Astrocyte of the spinal cord (primary cell): ENCODE measurements around the gene PAK5.

Experiments
- DNase-seq: peaks from one replicate; pipeline ENCODE4 v3.0.0; 2011; ENCODE audit warnings: low read depth, low spot score
- H3K4me3 ChIP-seq: 2 replicates; pipeline ENCODE4 v1.5.1; 2011; ENCODE audit warnings: low read depth, mild to moderate bottlenecking, low read length, moderate library complexity
- in situ Hi-C: cut with HindIII; loops from 2 replicates; pipeline ENCODE4 v1.10.0; 2017; ENCODE audit warnings: low sequenced_read_pairs
- TF ChIP-seq, protein P1 (sequence below): IDR thresholded peaks from 2 replicates; pipeline ENCODE4 v1.5.1; 2012; ENCODE audit warnings: low read depth, mild to moderate bottlenecking, low read length, inconsistent platforms

Gene PAK5

DNA sequence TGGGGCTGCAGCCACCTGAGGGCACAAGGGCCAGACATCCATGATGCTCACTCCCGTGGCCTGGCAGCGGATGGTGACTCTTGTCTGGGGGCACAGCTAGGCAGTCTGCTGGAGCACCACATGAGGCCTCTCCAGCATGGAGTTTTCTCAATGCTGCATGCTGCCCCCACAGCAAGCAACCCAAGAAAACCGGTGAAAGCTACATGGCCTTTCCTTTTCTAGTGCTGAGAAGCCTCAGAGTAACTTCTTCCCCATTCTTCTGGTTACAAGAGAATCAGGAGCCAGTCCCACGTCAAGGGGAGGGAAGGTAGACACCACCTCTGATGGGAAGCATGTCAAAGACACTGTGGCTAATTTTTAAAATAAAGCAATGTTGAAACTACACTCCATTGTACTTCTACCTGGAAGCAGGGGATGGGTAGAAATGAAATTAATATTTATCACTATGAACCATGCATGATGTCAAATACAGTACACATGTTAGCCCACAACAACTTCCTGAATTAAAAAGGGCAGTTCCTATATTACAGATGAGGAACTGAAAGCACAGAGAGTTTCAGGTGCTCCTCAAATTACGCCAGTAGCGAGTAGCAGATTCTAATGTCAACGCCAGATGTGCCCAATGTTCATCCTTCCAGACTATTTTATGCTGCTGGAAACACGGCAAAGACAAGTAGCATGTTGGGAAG, 223.0 kb downstream of the PAK5 start:
- TF ChIP-seq, protein P1, sequence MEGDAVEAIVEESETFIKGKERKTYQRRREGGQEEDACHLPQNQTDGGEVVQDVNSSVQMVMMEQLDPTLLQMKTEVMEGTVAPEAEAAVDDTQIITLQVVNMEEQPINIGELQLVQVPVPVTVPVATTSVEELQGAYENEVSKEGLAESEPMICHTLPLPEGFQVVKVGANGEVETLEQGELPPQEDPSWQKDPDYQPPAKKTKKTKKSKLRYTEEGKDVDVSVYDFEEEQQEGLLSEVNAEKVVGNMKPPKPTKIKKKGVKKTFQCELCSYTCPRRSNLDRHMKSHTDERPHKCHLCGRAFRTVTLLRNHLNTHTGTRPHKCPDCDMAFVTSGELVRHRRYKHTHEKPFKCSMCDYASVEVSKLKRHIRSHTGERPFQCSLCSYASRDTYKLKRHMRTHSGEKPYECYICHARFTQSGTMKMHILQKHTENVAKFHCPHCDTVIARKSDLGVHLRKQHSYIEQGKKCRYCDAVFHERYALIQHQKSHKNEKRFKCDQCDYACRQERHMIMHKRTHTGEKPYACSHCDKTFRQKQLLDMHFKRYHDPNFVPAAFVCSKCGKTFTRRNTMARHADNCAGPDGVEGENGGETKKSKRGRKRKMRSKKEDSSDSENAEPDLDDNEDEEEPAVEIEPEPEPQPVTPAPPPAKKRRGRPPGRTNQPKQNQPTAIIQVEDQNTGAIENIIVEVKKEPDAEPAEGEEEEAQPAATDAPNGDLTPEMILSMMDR = no peak
- H3K4me3 ChIP-seq = no peak overlapping the region
- no peak for DNase-seq
- in situ Hi-C loops = no loop called here

DNA sequence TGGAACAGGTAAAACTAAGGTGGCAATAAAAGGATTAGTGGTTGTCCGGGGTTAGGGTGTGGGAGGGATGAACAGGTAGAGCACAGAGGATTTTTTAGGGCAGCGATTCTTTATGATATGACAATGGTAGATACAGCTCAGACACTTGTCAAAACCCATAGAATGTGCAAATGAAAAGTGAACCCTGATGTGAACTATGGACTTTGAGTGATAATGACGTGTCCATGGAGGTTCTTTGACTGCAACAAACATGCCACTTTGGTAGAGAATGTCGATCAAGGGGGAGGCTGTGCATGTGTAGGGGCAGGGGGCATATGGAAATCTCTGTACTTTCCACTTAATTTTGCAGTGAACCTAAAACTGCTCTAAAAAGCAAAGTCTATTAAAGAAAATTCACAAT, 223.8 kb downstream of the PAK5 start:
- H3K4me3 ChIP-seq = no peak overlapping the region
- in situ Hi-C loops = no loop called here
- TF ChIP-seq, protein P1 = no peak
- no peak for DNase-seq

DNA sequence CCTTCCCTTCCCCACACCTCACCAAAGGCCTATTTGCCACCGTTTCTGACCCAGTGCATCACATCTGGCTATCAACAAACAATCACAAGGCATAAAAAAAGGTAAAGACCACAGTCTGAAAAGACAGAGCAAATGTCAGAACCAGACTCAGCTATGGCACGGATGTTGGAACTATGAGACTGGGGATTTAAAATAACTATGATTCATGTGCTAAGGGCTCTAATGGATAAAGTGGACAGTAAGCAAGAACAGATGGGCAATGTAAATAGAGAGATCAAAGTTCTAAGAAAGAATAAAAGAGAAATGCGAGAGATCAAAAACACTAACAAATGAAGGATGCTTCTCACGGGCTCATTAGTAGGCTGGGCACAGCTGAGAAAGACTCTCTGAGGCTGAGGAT, 225.0 kb downstream of the PAK5 start:
- H3K4me3 ChIP-seq = no peak overlapping the region
- in situ Hi-C loops = no loop called here
- no peak for DNase-seq
- TF ChIP-seq, protein P1 = no peak

DNA sequence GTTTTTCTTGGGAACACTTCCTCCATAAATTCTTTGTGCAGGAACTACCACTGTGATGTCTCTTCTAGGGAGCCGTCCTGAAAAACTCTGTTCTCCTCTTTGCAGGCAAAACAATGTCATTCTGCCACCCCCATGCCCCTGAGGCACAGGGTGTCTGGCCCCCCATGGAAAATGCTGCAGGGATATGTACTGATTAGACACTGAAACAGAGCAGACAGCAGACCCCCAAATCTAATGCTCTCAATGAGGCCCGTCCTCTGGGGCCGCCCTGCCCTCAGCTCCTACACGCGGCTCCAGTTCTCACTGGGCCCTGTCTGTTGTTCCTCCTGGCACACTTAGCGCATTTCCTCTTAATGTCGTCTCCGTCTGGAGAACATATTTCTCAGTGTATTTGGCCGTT, 227.0 kb downstream of the PAK5 start:
- no peak overlapping the region for H3K4me3 ChIP-seq
- in situ Hi-C loops = no loop called here
- DNase-seq = no peak
- TF ChIP-seq, protein P1 = no peak

DNA sequence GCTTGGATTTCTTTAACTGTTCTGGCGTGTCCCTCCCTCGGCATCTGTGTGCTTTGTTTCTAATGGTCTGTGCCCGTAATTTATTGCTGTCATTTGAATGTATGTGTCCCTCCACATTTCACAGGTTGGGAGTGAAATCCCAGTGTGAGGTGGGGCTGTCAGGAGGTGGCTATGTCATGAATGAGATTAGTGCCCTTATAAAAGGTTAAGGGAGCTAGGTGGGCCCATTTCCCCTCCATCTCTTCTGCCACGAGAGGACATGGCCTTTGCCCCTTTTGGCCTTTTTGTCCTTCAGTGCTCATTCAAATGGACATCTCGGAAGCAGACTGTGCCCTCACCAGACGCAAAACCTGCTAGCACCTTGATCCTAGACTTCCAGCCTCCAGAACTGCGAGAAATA, 228.2 kb downstream of the PAK5 start:
- no peak overlapping the region for H3K4me3 ChIP-seq
- in situ Hi-C loops = no loop called here
- DNase-seq = no peak
- TF ChIP-seq, protein P1 = no peak

DNA sequence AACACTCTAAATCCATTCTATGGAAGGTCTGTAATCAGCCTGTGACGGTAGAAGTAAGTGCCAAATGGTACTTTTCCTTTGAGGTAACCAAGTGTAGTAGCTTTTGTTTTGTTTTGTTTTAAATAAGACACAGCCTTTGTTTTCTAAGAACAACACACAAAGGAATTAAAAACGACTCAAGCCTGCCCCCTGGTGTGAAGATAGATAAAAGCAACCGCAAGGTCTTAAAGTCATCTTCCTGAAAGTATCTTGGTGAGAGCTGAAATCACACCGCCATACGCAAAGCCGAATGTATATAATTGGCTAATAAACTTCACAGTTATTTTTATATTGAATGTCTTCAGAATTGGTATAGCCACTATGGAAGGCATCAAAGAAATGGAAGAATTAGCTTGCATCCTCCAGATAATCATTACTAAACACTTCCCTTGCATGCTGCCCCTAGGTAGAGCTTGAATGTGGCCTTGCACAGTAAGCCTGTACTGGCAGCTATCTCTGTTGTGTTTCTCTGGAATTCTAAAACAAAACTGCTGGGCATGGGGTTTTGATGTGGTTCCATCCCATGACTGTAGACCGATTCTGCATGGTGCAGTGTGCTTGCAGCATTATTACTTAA, 228.9 kb downstream of the PAK5 start:
- in situ Hi-C loops = no loop called here
- peak; percentile 77 for DNase-seq
- no peak overlapping the region for H3K4me3 ChIP-seq
- TF ChIP-seq, protein P1 = peak; percentile 57
